ENCODE measurements around the gene EPYC. TPM values are rescaled to one million over a fixed set of nuclear protein-coding genes. Genes with fewer than 3 reads are reported as not detected.

Gene EPYC
- total RNA-seq, 1 donor, result not detected

DNA sequence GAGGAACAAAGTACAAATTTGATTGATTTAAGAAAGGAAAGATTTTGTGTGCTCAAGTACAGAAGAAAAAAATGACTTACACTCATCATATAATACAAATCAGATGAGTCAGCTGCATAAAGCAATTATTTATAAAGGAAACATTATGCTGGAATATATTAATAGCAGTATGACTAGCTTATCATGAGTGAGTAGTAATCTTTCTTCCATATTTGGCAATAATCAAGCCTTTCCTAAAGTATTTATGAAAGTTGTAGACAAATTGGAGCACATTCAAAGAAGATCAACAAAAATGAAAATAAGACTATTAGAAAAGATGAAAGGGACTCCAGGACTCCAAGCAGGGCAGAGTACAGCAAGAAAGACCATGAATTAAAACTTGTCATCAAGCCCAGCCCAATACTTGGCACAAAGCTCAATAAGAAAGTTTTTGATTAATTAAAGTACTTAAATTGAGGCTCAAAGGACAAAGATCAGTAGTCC, 82.6 kb downstream of the EPYC start:
- TF ChIP-seq, protein P1, sequence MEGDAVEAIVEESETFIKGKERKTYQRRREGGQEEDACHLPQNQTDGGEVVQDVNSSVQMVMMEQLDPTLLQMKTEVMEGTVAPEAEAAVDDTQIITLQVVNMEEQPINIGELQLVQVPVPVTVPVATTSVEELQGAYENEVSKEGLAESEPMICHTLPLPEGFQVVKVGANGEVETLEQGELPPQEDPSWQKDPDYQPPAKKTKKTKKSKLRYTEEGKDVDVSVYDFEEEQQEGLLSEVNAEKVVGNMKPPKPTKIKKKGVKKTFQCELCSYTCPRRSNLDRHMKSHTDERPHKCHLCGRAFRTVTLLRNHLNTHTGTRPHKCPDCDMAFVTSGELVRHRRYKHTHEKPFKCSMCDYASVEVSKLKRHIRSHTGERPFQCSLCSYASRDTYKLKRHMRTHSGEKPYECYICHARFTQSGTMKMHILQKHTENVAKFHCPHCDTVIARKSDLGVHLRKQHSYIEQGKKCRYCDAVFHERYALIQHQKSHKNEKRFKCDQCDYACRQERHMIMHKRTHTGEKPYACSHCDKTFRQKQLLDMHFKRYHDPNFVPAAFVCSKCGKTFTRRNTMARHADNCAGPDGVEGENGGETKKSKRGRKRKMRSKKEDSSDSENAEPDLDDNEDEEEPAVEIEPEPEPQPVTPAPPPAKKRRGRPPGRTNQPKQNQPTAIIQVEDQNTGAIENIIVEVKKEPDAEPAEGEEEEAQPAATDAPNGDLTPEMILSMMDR (IDR thresholded peaks at IDR 0.05; ENCODE audit: insufficient read depth, low read depth, low read length), result no peak
- DNase-seq (ENCODE audit: low read depth), result peak; percentile 25
- H3K4me3 ChIP-seq (ENCODE audit: low read depth, low read length), result no peak overlapping the region

GRCh38 chr12:90921536-90921935, 83.2 kb downstream of the EPYC start:
- TF ChIP-seq, protein P1 (IDR thresholded peaks at IDR 0.05; ENCODE audit: insufficient read depth, low read depth, low read length), result no peak
- no peak overlapping the region for H3K4me3 ChIP-seq (ENCODE audit: low read depth, low read length)
- DNase-seq (ENCODE audit: low read depth), result no peak

GRCh38 chr12:90920222-90920621, 84.5 kb downstream of the EPYC start:
- DNase-seq (ENCODE audit: low read depth), result no peak
- TF ChIP-seq, protein P1 (IDR thresholded peaks at IDR 0.05; ENCODE audit: insufficient read depth, low read depth, low read length), result no peak
- no peak overlapping the region for H3K4me3 ChIP-seq (ENCODE audit: low read depth, low read length)

DNA sequence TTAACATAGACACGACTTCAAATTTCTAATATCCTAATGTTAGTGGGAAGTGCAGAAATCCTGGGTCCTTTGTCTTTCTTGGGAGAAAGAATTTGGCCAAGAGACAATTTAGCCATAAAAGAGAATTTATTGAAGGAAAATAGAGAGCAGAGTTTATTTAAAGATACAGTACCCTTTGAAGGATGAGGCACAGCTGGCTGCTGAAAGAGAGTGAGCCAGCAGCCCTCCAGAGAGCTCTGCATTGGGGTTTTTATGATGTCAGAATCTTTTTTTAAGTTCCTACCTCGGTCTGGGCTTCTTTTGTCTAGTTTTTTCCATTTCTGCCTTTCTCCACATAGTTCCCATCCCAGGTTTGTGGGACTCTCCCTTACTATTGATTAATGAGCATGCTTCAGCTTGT, 87.3 kb downstream of the EPYC start:
- TF ChIP-seq, protein P1 (IDR thresholded peaks at IDR 0.05; ENCODE audit: insufficient read depth, low read depth, low read length), result no peak
- H3K4me3 ChIP-seq (ENCODE audit: low read depth, low read length), result no peak overlapping the region
- no peak for DNase-seq (ENCODE audit: low read depth)

DNA sequence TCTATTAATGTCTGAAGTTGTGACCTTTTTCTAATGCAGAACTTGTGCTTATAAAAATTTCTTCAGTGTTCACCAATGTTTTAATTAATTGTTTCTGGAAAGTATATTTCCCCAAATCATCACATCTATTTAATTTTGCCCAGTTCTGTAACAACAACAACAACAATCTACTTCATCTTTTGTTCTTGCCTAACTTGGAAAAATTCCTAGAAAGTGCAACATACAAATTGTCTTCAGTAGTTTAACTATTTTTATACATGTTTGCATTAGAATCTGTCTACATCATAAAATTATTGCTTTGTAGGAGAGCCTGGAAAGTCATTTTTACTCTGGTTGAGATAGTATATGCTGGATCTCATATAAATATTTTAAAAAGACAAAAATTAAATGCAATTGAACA, 88.3 kb downstream of the EPYC start:
- no peak overlapping the region for H3K4me3 ChIP-seq (ENCODE audit: low read depth, low read length)
- no peak for DNase-seq (ENCODE audit: low read depth)
- TF ChIP-seq, protein P1 (IDR thresholded peaks at IDR 0.05; ENCODE audit: insufficient read depth, low read depth, low read length), result no peak

DNA sequence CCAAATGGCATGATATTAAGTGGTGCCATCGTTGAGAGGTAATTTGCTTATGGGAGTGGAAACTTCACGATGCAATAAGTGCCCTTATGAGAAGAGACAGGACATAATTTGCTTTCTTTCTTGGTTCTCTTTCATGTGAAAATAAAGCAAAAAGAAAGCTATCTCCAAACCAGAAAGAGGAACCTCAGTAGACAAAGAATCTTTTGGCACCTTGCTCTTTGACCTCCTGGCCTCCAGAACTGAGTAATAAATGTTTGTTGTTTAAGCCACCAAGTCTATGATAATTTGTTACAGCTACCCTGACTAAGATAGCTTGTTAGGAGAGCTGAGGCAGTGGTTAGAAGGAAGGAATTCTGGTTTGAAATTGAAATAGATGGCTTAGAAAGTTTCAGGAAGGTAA, 89.4 kb downstream of the EPYC start:
- no peak for DNase-seq (ENCODE audit: low read depth)
- TF ChIP-seq, protein P1 (IDR thresholded peaks at IDR 0.05; ENCODE audit: insufficient read depth, low read depth, low read length), result no peak
- no peak overlapping the region for H3K4me3 ChIP-seq (ENCODE audit: low read depth, low read length)

Other genes starting within 250 kb of the EPYC start
- gene CCER1, start 49.8 kb downstream of the EPYC start, total RNA-seq, result not detected in 2 replicates
- not detected in 2 replicates for gene KERA, start 53.1 kb upstream of the EPYC start, total RNA-seq
- gene LUM, start 106.5 kb upstream of the EPYC start, total RNA-seq, result 487 and 603 TPM in 2 replicates
- 125 and 258 TPM in 2 replicates for gene DCN, start 177.8 kb upstream of the EPYC start, total RNA-seq

All from fibroblast of villous mesenchyme (primary cell).